H1 (cell line): ENCODE measurements around the gene BEST3. TPM values are rescaled to one million over a fixed set of nuclear protein-coding genes. Genes with fewer than 3 reads are reported as not detected.

Experiments
- CHD1 ChIP-seq: IDR thresholded peaks from 2 replicates; pipeline ENCODE4 v1.6.1; 2012; ENCODE audit warnings: low read depth, low read length, improper control_type of control experiment
- CHD7 ChIP-seq: fragments of 300-600 bp; sonication (generic); IDR thresholded peaks from 2 replicates; pipeline ENCODE4 v1.7.1; 2012; ENCODE audit warnings: low read length, moderate library complexity, mild to moderate bottlenecking, inconsistent platforms; ENCODE audit not compliant: insufficient replicate concordance
- JUN ChIP-seq: IDR thresholded peaks from 2 replicates; pipeline ENCODE4 v1.6.1; 2011; ENCODE audit warnings: low read depth, mild to moderate bottlenecking, improper control_type of control experiment, low read length
- polyA plus RNA-seq, 7 experiments: library from polyadenylated mRNA; depleted of rRNA in 3 of 7; stranded (reverse) in 5 of 7; unstranded in 2 of 7; fragments of >200 nt in 5 of 7; fragments of 200-250 nt in 2 of 7; gene quantifications; 1 replicate in 5 of 7; 2 replicates in 1 of 7; 4 replicates in 1 of 7; pipeline versions ENCODE4 v1.2.1 to v1.2.3, GENCODE V29; 2011 to 2013; ENCODE audit warnings: missing spikeins in 2 of 7, mixed read lengths in 2 of 7
- total RNA-seq: library from RNA; stranded (reverse); fragmentation: NEBNext Ultra II Directional; extraction: Animal tissue kit (Norgen Biotek cat#: 25700); gene quantifications from 2 replicates; pipeline ENCODE4 v1.2.1, GENCODE V29; 2021

The BEST3 gene
- total and polyA plus RNA-seq, 2 of the 8 experiments (the other 6 are each of a cell fraction or from before 2014, with no cell fraction given), result 0.17 TPM; not detected in 1

- TF ChIP-seq CHD7, result no peak
- no peak for TF ChIP-seq CHD1
- no peak for TF ChIP-seq JUN
These were observed 13.3 kb downstream of the BEST3 start (continued) for GRCh38 chr12:69685810-69686209.
